Fibroblast of lung (primary cell): ENCODE results near the gene ARHGAP42. TPM values are rescaled to one million over a fixed set of nuclear protein-coding genes. Genes with fewer than 3 reads are reported as not detected.

Source experiments
- DNase-seq, 2 donors: peaks; one replicate each; pipeline versions ENCODE4 v3.0.0 to v3.0.0-alpha.2; 2010; ENCODE audit warnings: low read depth in 2 of 2
- H2AFZ ChIP-seq: 2 replicates; pipeline ENCODE4 v1.5.1; 2012; ENCODE audit warnings: low read length, control low read depth, inconsistent platforms
- H3K27ac ChIP-seq: 2 replicates; pipeline ENCODE4 v1.5.1; 2011; ENCODE audit warnings: low read length, control low read depth; ENCODE audit not compliant: insufficient read depth
- H3K27me3 ChIP-seq: 2 replicates; pipeline ENCODE4 v1.5.1; 2011; ENCODE audit warnings: mild to moderate bottlenecking, low read length; ENCODE audit not compliant: control insufficient read depth, insufficient read depth
- H3K36me3 ChIP-seq: 2 replicates; pipeline ENCODE4 v1.5.1; 2011; ENCODE audit warnings: low read length; ENCODE audit not compliant: control insufficient read depth, insufficient read depth
- H3K4me1 ChIP-seq: 2 replicates; pipeline ENCODE4 v1.5.1; 2011; ENCODE audit warnings: low read length; ENCODE audit not compliant: control insufficient read depth, insufficient read depth; ENCODE audit errors: extremely low read depth
- H3K4me2 ChIP-seq: 2 replicates; pipeline ENCODE4 v1.5.1; 2011; ENCODE audit warnings: low read length, control low read depth; ENCODE audit not compliant: insufficient read depth; ENCODE audit errors: extremely low read depth
- H3K4me3 ChIP-seq, 4 experiments: fragments of 200-600 bp in 1 of 4; sonication (generic) in 1 of 4; replicated peaks in 1 of 4; 2 replicates each; pipeline ENCODE4 v1.5.1; 2011 to 2016; ENCODE audit warnings: low read length in 4 of 4, low read depth in 3 of 4, mild to moderate bottlenecking in 3 of 4, control low read depth in 2 of 4, inconsistent platforms in 1 of 4, mixed read lengths in 1 of 4; ENCODE audit not compliant: insufficient read depth in 1 of 4; ENCODE audit errors: control extremely low read depth in 1 of 4
- H3K79me2 ChIP-seq: 2 replicates; pipeline ENCODE4 v1.5.1; 2012; ENCODE audit warnings: mild to moderate bottlenecking, low read length, inconsistent platforms; ENCODE audit not compliant: control insufficient read depth, insufficient read depth
- H3K9ac ChIP-seq: 2 replicates; pipeline ENCODE4 v1.5.1; 2011; ENCODE audit warnings: mild to moderate bottlenecking, low read length, control low read depth; ENCODE audit not compliant: insufficient read depth
- H3K9me3 ChIP-seq: 2 replicates; pipeline ENCODE4 v1.5.1; 2012; ENCODE audit warnings: low read depth, low read length; ENCODE audit not compliant: control insufficient read depth, insufficient read depth
- H4K20me1 ChIP-seq: 2 replicates; pipeline ENCODE4 v1.5.1; 2011; ENCODE audit warnings: low read length; ENCODE audit not compliant: control insufficient read depth, insufficient read depth; ENCODE audit errors: extremely low read depth
- EZH2 ChIP-seq: IDR thresholded peaks from 2 replicates; pipeline ENCODE4 v1.5.1; 2012; ENCODE audit warnings: low read length, control low read depth, mild to moderate bottlenecking; ENCODE audit errors: missing control alignments
- polyA plus RNA-seq, 2 donors: library from polyadenylated mRNA; depleted of rRNA in 1 of 2; stranded (reverse) in 1 of 2; unstranded in 1 of 2; fragments of >200 nt; gene quantifications; 2 replicates each; pipeline ENCODE4 v1.2.1, GENCODE V29; 2011 to 2012; ENCODE audit warnings: missing spikeins in 1 of 2
- total RNA-seq: library from RNA; depleted of rRNA; stranded (reverse); fragments of >200 nt; gene quantifications from 2 replicates; pipeline ENCODE4 v1.2.1, GENCODE V29; 2014
- TF ChIP-seq, protein P1 (sequence below), 2 donors: IDR thresholded peaks in 1 of 2; conservative IDR thresholded peaks in 1 of 2; 1 replicate in 1 of 2; 2 replicates in 1 of 2; pipeline ENCODE4 v1.5.1; 2011 to 2012; ENCODE audit warnings: low read length in 2 of 2, control low read depth in 1 of 2, inconsistent platforms in 1 of 2, low read depth in 1 of 2, mild to moderate bottlenecking in 1 of 2

Gene ARHGAP42
- total and polyA plus RNA-seq, 2 donors (not counting 1 experiment from before 2014, with no cell fraction given): 8.0 to 13.4 TPM

DNA sequence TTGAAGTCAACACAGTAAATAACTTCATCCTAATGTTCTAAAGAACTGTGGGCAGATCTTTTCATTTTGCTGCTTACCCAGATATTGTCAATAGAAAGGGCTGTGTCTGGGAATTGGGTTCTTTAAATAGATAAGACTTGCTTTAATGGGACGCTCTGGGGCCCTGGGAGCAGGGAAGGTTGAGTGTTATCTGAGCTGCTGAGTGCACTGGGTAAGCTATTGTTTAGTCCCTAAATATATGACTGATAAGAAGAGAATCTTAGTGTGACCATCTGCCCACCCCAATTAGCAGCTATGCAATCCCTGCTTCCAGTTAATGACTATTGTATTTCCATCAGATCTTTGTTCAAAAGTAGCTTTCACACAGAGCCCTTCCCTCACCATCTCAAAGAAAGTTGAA is 44.4 kb downstream of the ARHGAP42 start:
- Histone ChIP-seq H3K9ac (no peak overlapping the region), H3K4me2 (no peak overlapping the region), H3K27ac (no peak overlapping the region), H3K27me3 (no peaks in the 10 kb centered on the region), H3K79me2 (no peaks in the 10 kb centered on the region), H3K9me3 (no peaks in the 10 kb centered on the region), H2AFZ (no peak overlapping the region), H3K4me1 (peaks cover 2% of the 10 kb centered on the region), H3K4me3 (no peak overlapping the region), H4K20me1 (no peaks in the 10 kb centered on the region), H3K36me3 (no peaks in the 10 kb centered on the region)
- no peak for TF ChIP-seq EZH2
- DNase-seq: no peak

DNA sequence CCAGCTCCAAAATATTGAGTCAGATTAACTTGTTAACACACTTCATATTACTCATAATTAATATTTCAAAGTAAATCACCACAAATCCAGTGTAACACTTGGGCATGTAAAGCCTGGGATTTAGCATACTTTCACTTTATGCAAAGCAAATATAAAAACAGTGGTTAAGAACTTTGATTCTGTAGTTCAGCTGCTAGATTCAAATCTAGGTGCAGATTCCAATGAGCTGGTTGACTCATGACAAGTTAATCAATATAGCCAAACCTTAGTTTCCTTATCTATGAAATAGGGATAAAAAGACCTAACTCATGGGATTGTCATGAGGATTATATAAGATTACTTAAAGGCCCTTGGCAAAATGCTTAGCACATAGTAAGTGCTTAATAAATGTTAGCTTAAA is 45.9 kb downstream of the ARHGAP42 start:
- TF ChIP-seq, protein P1, sequence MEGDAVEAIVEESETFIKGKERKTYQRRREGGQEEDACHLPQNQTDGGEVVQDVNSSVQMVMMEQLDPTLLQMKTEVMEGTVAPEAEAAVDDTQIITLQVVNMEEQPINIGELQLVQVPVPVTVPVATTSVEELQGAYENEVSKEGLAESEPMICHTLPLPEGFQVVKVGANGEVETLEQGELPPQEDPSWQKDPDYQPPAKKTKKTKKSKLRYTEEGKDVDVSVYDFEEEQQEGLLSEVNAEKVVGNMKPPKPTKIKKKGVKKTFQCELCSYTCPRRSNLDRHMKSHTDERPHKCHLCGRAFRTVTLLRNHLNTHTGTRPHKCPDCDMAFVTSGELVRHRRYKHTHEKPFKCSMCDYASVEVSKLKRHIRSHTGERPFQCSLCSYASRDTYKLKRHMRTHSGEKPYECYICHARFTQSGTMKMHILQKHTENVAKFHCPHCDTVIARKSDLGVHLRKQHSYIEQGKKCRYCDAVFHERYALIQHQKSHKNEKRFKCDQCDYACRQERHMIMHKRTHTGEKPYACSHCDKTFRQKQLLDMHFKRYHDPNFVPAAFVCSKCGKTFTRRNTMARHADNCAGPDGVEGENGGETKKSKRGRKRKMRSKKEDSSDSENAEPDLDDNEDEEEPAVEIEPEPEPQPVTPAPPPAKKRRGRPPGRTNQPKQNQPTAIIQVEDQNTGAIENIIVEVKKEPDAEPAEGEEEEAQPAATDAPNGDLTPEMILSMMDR (conservative IDR thresholded peaks at IDR 0.05 in 1 of 2, IDR thresholded peaks at IDR 0.05 in 1 of 2; ENCODE audit: low read depth in 1 of 2, low read length in 2 of 2): no peak
- no peak for TF ChIP-seq EZH2
- no peaks in the 10 kb centered on the region for H3K36me3 ChIP-seq
- H3K4me2 ChIP-seq: no peak overlapping the region
- H3K27me3 ChIP-seq: no peaks in the 10 kb centered on the region
- H4K20me1 ChIP-seq: no peaks in the 10 kb centered on the region
- H3K4me3 ChIP-seq: no peak overlapping the region
- H2AFZ ChIP-seq: no peak overlapping the region
- H3K79me2 ChIP-seq: no peaks in the 10 kb centered on the region
- H3K9ac ChIP-seq: no peak overlapping the region
- DNase-seq: no peak
- H3K4me1 ChIP-seq: peaks cover 2% of the 10 kb centered on the region
- no peaks in the 10 kb centered on the region for H3K9me3 ChIP-seq
- no peak overlapping the region for H3K27ac ChIP-seq

DNA sequence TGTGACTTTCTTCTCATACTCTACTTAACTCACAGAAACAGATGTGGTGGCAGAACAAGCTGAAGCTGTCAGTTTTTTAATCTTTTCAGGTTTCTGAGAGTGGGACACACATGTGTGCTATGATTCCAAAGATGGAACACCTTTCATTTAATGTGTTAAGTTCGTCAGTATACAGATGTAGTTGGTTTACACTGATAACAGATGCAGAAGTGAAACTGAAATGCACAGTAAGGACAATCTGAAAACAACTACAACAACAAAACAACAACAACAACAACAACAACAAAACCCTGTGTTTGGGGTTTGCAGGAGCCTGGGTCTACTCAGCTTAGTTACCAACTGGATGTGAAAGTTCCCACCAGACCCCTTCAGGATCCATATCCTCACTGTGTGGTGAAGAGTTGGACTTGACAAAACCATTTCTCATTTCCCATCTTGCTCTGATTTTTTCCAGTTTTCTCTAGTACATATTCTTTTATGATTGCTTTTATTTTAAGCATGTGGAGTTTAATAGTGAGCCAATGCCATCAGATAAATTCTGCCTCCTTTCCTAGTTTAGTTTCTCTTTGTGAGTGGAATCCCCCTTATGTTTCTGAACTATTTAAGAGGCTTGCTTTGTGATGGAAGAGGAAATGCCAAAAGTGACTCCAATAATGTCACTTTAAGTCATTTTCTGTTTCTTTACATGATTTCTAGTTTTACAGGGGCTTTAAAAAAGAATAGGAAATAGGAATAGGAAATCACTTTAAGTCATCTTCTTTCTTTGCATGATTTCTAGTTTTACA is 47.8 kb downstream of the ARHGAP42 start:
- H2AFZ ChIP-seq: no peak overlapping the region
- no peaks in the 10 kb centered on the region for H3K36me3 ChIP-seq
- no peak overlapping the region for H3K9ac ChIP-seq
- H3K27me3 ChIP-seq: no peaks in the 10 kb centered on the region
- H3K4me1 ChIP-seq: no peaks in the 10 kb centered on the region
- H4K20me1 ChIP-seq: no peaks in the 10 kb centered on the region
- no peak for DNase-seq
- TF ChIP-seq, protein P1 (conservative IDR thresholded peaks at IDR 0.05 in 1 of 2, IDR thresholded peaks at IDR 0.05 in 1 of 2; ENCODE audit: low read depth in 1 of 2, low read length in 2 of 2): no peak
- H3K9me3 ChIP-seq: no peaks in the 10 kb centered on the region
- H3K4me2 ChIP-seq: no peak overlapping the region
- no peak overlapping the region for H3K4me3 ChIP-seq
- H3K27ac ChIP-seq: no peak overlapping the region
- no peaks in the 10 kb centered on the region for H3K79me2 ChIP-seq
